ENCODE measurements around the gene LPCAT1.
"Not testable (repeated sequence)": the region's sequence is repeated elsewhere in the genome, so short reads cannot be mapped to it uniquely, and the experiment has no call there.

Gene LPCAT1

GRCh38 chr5:1523793-1524480 is at the start of gene LPCAT1:
Gene LPCAT1, minus strand, starts transcription at chr5:1523960. Its CDS starts 116 bp downstream, at chr5:1523844.
- DNase-seq: peak; percentile 76

GRCh38 chr5:1571875-1572274 is 48.1 kb upstream of the LPCAT1 start:
- not testable (repeated sequence) for DNase-seq

- DNase-seq: no peak
Observed at GRCh38 chr5:1570975-1571374, 47.2 kb upstream of the LPCAT1 start.

GRCh38 chr5:1568201-1568979 is 44.6 kb upstream of the LPCAT1 start:
- no peak for DNase-seq

GRCh38 chr5:1567527-1568200 is 43.9 kb upstream of the LPCAT1 start:
- DNase-seq: not testable (repeated sequence)

- no peak for DNase-seq
Observed at GRCh38 chr5:1565737-1566734, 42.3 kb upstream of the LPCAT1 start.

GRCh38 chr5:1564824-1565736 is 41.3 kb upstream of the LPCAT1 start:
- no peak for DNase-seq

- DNase-seq: no peak
Observed at GRCh38 chr5:1564182-1564748, 40.5 kb upstream of the LPCAT1 start.

GRCh38 chr5:1563617-1564181 is 39.9 kb upstream of the LPCAT1 start:
- DNase-seq: no peak

- DNase-seq: no peak
Observed at GRCh38 chr5:1563051-1563461, 39.3 kb upstream of the LPCAT1 start.

GRCh38 chr5:1562599-1562998 is 38.8 kb upstream of the LPCAT1 start:
- DNase-seq: no peak

- DNase-seq: no peak
Observed at GRCh38 chr5:1561402-1561929, 37.7 kb upstream of the LPCAT1 start.

GRCh38 chr5:1560499-1560898 is 36.7 kb upstream of the LPCAT1 start:
- not testable (repeated sequence) for DNase-seq

- DNase-seq: no peak
Observed at GRCh38 chr5:1558944-1559343, 35.2 kb upstream of the LPCAT1 start.

GRCh38 chr5:1557114-1557873 is 33.5 kb upstream of the LPCAT1 start:
- no peak for DNase-seq

- DNase-seq: no peak
Observed at GRCh38 chr5:1555808-1556731, 32.3 kb upstream of the LPCAT1 start.

GRCh38 chr5:1555011-1555807 is 31.4 kb upstream of the LPCAT1 start:
- no peak for DNase-seq

Measured in stimulated activated CD4-positive, alpha-beta T cell treated with anti-CD3 and anti-CD28 coated beads, Interleukin-12 subunit alpha, Interleukin-12 subunit beta, amount 100 ng/mL, for 4 hours (primary cell).